PFSK-1 (cell line): Measurements from ENCODE around the gene CDK15.

Experiments used
- POLR2AphosphoS5 ChIP-seq: IDR thresholded peaks from 2 replicates; pipeline ENCODE4 v1.6.1; 2012; ENCODE audit warnings: low read depth, mild to moderate bottlenecking, control low read depth, low read length, moderate library complexity
- SIN3A ChIP-seq: IDR thresholded peaks from 2 replicates; pipeline ENCODE4 v1.6.1; 2012; ENCODE audit warnings: mild to moderate bottlenecking, low read length, moderate library complexity, borderline replicate concordance; ENCODE audit not compliant: insufficient read depth
- TAF1 ChIP-seq: IDR thresholded peaks from 2 replicates; pipeline ENCODE4 v1.6.1; 2012; ENCODE audit warnings: low read length, control low read depth, borderline replicate concordance; ENCODE audit not compliant: insufficient read depth
- TF ChIP-seq, protein P1 (sequence below), 2 experiments: IDR thresholded peaks; 2 replicates each; pipeline versions ENCODE4 v1.6.1 to v1.8.0; 2011 to 2012; ENCODE audit warnings: low read depth in 2 of 2, low read length in 2 of 2, control low read depth in 1 of 2, inconsistent platforms in 1 of 2, mild to moderate bottlenecking in 1 of 2, moderate library complexity in 1 of 2; ENCODE audit not compliant: insufficient read depth in 1 of 2

GRCh38 chr2:201926067-201926466 lies 119.7 kb downstream of the CDK15 start:
- TF ChIP-seq, protein P1, sequence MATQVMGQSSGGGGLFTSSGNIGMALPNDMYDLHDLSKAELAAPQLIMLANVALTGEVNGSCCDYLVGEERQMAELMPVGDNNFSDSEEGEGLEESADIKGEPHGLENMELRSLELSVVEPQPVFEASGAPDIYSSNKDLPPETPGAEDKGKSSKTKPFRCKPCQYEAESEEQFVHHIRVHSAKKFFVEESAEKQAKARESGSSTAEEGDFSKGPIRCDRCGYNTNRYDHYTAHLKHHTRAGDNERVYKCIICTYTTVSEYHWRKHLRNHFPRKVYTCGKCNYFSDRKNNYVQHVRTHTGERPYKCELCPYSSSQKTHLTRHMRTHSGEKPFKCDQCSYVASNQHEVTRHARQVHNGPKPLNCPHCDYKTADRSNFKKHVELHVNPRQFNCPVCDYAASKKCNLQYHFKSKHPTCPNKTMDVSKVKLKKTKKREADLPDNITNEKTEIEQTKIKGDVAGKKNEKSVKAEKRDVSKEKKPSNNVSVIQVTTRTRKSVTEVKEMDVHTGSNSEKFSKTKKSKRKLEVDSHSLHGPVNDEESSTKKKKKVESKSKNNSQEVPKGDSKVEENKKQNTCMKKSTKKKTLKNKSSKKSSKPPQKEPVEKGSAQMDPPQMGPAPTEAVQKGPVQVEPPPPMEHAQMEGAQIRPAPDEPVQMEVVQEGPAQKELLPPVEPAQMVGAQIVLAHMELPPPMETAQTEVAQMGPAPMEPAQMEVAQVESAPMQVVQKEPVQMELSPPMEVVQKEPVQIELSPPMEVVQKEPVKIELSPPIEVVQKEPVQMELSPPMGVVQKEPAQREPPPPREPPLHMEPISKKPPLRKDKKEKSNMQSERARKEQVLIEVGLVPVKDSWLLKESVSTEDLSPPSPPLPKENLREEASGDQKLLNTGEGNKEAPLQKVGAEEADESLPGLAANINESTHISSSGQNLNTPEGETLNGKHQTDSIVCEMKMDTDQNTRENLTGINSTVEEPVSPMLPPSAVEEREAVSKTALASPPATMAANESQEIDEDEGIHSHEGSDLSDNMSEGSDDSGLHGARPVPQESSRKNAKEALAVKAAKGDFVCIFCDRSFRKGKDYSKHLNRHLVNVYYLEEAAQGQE (IDR thresholded peaks at IDR 0.05; ENCODE audit: insufficient read depth in 1 of 2, low read depth in 2 of 2, low read length in 2 of 2), result no peak
- no peak for TF ChIP-seq POLR2AphosphoS5
- TF ChIP-seq TAF1, result no peak
- no peak for TF ChIP-seq SIN3A
